GM20000 (cell line): ENCODE data around the gene LRRC7.

Experiments
- DNase-seq: peaks from one replicate; pipeline ENCODE4 v3.0.0; 2012; ENCODE audit warnings: low spot score
- TF ChIP-seq, protein P1 (sequence below): IDR thresholded peaks from 2 replicates; pipeline ENCODE4 v1.5.1; 2012; ENCODE audit warnings: mild to moderate bottlenecking, control low read depth; ENCODE audit errors: extremely low read depth, missing control alignments

The LRRC7 gene

DNA sequence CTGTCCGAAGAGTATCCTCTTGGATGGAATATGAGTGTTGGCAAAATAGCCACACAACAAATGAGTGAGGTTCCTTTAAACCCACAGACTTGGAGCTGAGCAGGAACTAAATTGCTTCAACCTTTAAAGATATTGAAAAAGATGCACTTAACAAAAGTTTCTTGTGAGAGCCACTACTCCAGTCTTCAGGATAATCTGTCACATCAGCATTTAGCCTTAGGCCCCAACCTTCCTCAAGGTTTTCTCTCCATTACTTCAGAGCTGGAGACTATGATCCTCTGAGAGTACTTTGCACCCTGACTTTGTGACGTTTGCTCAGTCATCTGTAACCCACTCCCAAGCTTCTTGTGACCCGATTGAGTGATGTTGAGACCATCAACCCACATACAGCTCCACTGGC lies 424.9 kb downstream of the LRRC7 start:
- TF ChIP-seq, protein P1, sequence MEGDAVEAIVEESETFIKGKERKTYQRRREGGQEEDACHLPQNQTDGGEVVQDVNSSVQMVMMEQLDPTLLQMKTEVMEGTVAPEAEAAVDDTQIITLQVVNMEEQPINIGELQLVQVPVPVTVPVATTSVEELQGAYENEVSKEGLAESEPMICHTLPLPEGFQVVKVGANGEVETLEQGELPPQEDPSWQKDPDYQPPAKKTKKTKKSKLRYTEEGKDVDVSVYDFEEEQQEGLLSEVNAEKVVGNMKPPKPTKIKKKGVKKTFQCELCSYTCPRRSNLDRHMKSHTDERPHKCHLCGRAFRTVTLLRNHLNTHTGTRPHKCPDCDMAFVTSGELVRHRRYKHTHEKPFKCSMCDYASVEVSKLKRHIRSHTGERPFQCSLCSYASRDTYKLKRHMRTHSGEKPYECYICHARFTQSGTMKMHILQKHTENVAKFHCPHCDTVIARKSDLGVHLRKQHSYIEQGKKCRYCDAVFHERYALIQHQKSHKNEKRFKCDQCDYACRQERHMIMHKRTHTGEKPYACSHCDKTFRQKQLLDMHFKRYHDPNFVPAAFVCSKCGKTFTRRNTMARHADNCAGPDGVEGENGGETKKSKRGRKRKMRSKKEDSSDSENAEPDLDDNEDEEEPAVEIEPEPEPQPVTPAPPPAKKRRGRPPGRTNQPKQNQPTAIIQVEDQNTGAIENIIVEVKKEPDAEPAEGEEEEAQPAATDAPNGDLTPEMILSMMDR, result no peak
- DNase-seq, result no peak

DNA sequence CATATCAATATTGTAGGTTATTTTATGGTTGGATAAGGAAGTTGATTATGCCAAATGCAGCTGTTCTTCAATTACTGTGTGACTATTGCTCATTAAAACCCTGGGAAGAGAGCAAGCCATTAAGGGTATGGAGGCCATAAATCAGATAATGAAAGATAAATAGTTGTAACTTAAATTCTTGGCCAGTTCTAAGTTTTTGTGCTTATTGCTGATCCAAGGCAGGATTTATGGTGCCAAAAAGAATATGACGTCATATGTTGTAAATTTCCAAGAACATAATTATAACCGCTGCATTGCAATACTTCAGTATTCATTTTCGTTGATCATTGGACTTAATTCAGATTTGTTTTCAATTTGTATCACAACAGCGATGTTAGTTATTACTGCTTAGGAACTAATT lies 426.1 kb downstream of the LRRC7 start:
- TF ChIP-seq, protein P1, result no peak
- no peak for DNase-seq

DNA sequence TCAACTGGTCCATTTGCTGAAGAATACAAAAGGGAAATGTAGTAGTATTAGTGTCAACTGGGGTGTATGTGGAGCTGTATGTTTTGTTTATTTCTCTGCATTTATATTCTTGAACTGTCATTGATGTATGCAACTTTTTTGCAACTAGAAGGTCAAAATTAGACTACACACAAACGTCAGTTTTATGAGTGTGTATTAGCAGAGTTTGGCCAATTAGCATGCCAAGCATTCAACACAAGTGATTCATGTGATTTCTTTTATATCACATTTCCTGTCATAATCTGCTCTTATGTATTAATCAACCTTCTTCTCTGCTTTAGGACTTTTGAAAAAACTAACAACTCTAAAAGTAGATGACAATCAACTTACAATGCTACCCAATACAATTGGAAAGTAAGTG lies 426.5 kb downstream of the LRRC7 start:
- no peak for DNase-seq
- TF ChIP-seq, protein P1, result no peak

DNA sequence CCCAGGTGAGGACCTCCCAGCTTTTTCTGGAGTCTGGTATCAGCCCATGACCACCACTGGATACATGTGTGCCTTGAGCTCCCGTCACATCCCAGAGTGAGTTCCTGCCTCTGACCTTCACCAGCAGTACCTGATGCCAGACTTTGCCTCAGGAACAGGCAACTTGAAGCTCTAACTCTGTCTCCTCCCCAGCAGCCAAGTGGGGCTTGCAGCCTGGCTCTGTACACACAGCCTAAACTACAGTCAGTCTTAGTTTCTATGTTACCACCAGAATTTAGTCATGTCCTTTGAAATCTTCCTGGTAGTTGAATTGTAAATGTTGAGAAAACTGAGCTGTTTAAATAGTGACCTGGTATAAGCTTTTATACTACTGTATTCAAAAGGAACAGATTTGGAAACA lies 431.1 kb downstream of the LRRC7 start:
- TF ChIP-seq, protein P1, result no peak
- DNase-seq, result no peak

DNA sequence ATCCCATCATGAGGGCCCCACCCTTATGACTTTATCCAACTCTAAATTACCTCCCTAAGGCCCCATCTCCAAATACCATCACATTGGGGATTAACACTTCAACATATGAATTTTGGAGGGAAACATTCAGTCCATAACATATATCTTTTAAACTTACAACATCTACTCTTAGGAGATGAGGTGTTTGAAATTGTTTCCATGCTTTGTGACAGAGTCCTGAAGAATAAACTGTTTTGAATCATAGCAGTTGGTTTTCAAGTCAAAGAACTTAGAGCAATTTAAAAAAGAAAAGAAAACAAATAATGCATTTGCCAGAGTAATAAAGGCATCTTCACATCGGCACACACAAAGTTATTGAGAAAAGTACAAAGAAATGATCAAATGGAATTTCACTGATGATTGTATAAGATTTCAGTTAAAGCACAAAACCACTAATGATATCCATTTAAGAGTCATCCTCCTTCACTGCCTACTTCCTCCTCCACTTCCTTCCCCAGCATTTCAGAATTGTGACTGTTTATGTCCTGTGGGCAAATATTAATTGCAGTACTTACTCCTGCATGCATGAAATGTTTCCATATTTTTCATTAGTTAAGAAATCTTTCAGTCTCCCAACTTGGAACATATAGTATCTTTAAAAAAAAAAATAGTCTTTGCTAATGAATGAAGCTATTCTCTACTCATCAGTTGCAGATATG lies 435.6 kb downstream of the LRRC7 start:
- no peak for DNase-seq
- TF ChIP-seq, protein P1, result no peak

DNA sequence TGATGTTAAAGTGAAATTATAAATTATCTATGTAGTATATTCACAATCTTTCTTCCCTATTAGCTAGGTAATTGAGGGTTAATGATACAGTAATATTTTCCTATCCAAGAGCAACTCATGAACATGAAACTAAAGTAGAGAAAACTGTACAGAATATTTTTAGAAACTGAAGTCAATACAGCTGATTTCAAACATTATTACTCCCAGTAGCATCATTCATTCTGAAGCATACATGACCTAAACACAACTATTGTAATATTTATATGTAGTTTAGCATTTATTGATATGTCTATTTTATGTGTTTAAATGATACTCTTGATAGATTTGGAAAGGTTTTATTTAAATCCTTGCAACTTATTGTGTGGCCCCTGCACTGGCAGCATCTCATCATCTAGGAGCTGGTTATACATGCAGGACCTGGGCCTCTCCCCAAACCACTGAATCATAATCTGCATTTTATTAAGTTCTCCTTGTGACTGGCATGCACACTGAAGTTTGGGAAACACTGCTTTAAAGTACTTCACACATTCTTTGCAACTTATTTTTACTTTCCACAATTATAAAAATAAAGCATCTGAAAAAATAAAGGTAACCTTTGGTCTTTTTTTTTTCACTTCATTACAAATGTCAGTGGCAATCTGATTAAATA lies 437.8 kb downstream of the LRRC7 start:
- TF ChIP-seq, protein P1, result no peak
- DNase-seq, result no peak

DNA sequence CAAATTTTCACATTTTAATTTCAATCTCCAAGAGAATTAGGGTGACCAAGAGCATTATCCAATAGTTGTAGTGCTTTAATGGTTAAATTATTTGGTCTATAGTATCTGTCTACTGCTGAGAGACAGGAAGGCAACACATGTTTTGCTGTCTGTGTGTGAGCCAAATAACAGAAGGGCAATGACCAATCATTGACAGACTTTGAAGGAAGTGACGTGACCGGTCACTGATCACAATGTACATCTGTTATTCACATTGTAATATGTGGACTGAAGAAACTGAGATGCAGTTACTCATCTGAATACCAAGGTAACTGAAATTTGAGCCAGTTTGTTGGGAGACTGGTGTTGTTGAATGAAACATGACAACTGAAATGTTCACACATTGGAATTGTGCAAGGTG lies 440.9 kb downstream of the LRRC7 start:
- no peak for DNase-seq
- TF ChIP-seq, protein P1, result no peak
